Activated T-cell treated with anti-CD3 and anti-CD28 coated beads for 1 hour (primary cell): Measurements from ENCODE around the gene MTHFD2L.

Experiments
- DNase-seq: peaks from one replicate; pipeline ENCODE4 v3.0.0-alpha.2; 2020; ENCODE audit warnings: low read depth

The MTHFD2L gene

DNA sequence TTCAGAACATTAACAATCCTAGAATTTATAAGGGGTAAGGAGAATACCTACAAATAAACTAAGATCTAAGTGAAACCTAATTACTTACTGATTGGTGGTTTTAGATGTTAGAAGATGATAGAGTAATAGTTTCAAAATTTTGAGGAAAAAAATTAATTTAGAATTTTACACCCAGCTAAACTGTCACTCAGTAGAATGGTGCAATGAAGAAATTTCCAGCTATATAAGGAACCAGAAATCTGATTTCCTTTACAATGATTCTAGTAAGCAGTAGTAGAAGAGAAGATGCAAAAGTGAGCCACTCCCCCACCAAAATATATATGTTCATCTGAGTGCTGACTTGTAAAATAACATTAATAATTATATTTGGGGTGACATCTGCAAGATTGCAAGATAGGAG is 95.0 kb downstream of the MTHFD2L start:
- no peak for DNase-seq

DNA sequence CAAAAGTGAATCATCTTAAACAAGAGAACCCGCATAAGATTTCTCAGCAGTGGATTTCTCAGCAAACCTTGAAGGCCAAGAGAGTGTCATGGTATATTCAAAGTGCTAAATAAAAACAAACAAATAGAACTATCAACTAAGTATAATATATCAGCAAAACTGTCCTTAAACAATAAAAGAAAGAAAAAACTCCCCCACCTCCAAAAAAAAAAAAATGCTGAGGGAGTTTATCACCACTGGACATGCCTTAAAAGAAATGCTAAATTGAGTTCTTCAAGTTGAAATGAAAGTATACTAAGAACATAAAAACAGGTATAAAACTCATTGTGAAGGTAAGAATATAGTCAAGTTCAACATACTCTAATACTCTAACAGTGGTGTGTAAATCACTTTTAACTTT is 96.5 kb downstream of the MTHFD2L start:
- DNase-seq, result no peak

DNA sequence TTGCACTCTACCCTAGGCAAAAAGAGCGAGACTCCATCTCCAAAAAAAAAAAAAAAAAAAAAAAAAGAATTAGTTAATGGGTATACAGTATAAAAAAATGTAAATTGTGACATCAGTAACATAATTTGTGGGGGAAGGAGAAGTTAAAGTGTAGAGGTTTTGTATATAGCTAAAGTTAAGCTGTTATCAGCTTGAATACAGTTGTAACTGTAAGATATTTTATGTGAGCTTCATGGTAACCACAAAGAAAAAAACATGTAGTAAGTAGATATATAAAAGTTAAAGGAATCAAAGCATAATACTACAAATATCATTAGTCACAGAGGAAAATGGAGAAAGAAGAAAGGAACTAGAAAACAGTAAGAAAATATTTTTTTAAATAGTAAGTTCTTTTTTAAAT is 97.2 kb downstream of the MTHFD2L start:
- DNase-seq, result no peak

DNA sequence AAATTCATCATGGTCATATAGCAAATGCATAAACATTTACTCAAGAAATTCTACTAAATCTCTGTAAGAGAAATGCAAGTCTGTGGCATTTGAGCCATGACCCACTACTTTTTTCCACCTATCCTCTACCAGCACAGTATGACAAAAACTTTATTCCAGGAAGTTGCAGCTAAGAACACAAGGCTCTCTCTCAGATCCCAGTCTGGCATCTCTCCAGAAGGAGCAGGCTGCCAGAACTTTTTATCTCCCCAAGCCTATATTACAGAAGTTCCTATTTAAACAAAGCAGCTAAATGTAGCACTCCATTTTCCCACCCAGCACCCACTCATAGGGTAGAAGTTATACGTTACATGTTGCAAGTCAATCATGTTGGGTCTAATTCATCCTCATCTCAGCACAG is 101.0 kb downstream of the MTHFD2L start:
- DNase-seq, result no peak

DNA sequence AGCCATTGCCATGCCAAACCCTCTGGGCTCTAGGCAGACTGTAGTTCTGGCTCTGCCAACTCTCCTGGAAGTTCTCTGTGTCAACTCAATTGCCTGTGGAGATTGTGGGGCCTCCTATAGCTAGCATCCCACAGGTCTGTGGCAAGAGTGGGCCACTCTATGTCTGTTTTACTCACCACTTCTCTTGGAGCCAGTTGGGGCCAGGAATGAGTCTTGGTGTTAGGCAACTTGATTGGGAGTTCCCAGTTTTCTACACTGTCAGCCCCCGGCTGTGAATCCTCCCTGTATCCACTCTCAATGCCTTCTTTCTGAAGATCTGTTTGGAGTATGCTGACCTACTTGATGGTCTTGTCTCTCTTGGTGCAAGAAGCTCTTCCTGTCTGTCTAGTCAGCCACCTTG is 102.1 kb downstream of the MTHFD2L start:
- DNase-seq, result no peak

DNA sequence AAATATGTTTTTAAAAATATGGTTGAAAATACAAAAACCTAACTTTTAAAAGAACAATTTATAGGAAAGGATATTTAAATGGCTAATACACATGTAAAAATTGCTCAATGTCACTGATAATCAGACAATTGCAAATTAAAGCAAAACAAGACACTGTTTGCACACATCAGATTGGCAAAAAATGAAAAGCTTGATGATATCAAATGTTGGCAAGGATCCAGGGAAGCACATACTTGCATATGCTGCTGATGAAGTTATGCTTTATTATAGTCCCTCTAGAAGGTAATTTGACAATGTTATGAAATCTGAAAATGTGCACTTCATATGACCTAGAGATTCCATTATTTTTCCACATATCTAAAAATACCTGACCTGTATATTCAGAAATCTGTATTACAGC is 104.6 kb downstream of the MTHFD2L start:
- DNase-seq, result no peak

DNA sequence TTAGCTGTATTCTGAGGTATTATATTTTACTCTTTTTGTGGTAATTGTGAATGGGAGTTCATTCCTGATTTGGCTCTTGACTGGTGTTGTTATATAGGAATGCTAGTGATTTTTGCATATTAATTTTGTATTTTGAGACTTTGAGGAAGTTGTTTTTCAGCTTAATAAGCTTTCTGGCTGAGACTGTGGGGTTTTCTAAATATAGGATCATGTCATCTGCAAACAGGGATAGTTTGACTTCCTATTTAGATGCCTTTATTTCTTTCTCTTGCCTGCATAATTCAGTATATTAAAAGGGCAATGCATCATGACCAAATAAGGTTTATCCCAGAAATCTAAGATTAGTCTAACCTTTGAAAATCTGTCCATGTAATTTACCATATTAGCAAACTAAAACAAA is 105.6 kb downstream of the MTHFD2L start:
- DNase-seq, result no peak

DNA sequence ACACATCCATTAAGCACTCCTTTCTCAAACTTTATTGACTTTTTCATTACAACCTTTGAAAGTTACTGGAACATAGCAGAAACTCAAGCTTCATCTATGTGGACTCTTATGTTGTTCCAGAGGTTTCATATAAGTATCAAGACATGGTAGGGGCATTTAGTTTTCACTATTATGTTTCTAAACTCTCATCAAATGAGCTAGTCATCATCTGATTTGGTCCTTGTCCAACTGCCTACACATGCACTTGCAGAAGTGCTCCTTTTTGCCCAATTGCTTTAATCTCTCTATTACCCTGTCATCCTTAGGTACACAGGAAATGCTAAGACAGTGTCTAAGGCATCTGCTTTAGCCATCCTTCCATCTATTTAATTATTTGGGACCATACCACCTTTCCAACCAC is 108.2 kb downstream of the MTHFD2L start:
- DNase-seq, result no peak

DNA sequence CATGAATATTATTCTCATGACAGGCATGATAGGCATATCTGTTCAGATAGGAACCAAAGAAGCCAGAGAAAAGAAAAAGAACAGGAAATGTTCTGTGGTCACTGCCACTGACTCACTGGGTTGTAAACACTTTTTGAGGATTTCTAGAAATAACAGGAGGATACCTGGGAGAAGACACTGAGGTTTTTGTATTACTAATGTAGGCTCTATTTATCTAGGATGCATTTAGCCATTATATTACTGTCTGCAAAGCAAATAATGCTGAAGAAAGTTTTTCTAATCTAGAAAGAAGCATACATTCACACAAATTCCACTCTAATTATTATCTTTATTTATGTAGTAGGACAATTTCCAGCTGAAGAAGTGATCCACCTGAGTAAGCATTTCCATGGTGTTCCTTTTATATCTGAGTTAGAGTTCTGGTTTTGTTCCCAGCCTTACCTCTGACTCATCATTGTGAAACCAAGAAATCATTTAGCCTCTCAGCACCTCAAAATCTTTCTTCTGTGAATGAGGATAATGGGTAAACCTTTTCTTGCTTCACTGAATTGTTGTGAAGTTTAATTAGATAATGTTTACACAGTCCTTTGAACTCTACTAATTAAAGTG is 110.2 kb downstream of the MTHFD2L start:
- no peak for DNase-seq

DNA sequence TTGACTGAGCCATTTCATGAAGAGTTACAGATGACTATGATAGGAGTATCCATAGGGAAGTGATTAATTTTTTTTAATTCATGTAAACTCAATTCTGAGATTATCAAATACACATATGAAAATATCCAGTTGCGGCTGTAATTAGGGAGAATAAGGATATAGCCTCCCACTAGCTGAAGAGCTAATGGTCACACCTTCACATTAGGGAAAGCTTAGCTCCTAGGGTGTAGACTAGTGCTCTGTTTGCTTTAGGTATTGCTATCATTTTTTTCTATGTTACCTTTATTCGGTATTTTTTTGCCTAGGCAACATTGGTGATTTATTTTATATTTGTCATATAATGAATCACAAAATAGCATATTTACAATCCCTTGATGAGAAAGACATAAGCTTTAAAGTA is 110.7 kb downstream of the MTHFD2L start:
- no peak for DNase-seq

DNA sequence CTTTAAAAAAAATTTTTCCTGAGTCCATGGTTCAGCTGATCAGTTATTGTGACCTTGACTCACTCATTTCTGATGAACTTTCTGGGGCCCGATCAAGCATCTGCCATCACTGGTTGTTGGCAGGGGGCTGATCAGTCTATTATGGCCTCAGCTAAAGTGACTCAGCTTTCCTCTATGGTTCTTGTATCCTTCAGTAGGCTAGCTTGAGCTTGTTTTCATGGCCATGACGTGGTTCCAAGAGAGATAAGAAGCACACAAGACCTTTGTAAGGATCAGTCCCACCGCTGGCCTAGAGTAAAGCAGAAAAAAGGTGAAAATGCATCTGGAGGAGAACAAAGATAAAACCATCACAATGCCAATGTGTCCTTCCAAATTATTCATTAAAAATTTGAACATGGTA is 120.6 kb downstream of the MTHFD2L start:
- no peak for DNase-seq

DNA sequence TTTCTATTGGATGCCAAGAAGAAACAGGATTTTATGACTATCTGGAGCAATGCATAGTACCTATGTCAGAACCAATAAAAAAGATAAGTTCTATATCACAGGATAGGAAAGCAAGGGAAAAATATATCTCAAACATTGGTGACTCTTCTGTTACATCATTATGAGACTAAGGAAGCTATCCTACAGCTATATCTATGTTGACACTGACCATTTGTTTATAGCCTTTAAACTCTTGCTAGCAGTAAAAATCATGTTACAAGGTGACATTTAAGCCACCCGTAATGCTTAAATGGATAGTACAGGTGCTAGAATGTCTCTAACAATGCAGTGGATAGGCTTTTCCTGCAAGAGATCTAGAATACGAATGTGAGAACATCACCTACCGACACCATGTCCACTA is 121.8 kb downstream of the MTHFD2L start:
- no peak for DNase-seq

DNA sequence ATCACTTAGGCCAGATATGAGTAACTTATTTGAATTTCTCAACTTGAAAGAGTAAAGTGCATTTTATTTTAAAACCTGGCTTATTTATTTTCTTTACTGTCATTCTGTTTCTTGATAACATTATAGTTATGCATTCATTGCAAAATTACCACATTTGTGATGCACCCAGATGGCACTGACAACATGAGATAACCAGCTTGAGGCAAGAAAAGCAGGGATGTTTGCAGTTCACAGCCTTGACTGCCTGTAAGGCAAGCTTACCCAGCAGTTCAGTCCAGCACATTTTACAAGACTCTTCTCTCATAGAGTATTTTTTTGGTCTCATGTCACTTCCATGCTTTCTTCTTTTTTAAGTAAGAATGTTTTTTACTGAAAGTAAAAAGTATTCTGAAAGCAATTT is 125.0 kb downstream of the MTHFD2L start:
- DNase-seq, result no peak

DNA sequence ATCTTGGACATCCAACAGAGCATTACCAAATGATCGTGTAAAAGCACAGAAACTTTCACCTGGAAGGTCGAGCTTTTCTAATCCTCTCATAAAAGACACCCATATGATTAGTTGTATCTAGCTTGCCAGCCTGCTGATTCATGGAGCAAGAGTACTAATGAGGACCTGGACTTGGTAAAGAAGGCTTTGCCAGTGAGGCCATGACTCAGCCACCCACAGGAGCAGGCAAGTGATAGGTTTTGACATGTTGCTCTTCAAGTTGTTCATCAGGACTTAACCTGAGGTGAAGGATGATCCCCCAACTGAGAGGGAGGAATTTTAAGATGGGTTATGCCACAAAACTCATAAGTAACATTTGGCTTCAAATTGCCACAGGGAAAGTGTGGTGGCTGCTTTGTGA is 125.7 kb downstream of the MTHFD2L start:
- no peak for DNase-seq

DNA sequence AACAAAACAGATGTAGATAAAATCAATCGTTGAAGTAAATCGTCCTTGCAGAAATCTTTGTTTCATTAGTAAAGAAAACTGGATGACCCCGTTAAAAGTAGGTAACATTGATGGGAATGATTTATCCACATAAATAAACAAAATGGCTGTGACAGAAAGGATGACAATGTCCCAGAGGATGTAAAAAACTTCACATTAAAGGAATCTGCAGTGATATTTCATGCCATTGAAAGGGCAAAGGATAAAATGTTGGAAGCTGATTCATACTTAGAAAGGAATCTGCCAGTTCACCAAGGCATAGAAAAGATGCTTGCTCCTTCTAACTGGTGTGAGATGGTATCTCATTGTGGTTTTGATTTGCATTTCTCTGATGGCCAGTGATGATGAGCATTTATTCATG is 126.1 kb downstream of the MTHFD2L start:
- DNase-seq, result no peak

DNA sequence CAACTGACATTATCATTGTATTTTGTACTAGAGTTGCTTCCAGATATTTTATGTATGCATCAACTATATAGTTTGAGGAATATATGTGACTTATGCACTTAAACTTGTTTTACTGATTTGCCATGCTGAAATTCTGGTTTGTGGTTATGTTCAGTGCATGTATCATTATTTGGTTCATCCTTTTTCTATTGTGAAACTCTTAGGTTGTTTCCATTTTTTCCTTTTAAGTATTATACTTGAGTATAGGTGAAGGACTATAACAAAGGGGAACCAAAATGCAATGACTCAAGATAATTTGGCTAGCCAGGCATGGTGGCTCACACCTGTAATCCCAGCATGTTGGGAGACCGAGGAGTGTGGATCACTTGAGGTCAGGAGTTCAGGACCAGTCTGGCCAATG is 129.2 kb downstream of the MTHFD2L start:
- no peak for DNase-seq

DNA sequence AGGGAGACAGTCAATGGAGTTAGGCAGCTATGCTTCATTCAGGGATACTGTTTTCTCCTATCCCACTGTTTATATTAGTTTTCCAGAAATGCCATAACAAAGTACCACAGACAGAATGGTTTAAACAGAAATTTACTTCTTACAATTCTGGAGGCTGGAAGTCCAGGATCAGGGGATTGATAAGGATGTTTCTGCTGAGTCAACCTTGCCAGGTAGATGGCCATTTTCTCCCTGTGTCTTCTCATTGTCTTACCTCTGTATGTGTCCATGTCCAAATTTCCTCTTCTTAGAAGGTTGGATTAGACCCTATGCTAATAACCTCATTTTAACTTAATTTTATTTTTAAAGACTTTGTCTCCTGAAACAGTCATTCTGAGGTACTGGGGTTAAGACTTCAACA is 129.9 kb downstream of the MTHFD2L start:
- DNase-seq, result no peak

DNA sequence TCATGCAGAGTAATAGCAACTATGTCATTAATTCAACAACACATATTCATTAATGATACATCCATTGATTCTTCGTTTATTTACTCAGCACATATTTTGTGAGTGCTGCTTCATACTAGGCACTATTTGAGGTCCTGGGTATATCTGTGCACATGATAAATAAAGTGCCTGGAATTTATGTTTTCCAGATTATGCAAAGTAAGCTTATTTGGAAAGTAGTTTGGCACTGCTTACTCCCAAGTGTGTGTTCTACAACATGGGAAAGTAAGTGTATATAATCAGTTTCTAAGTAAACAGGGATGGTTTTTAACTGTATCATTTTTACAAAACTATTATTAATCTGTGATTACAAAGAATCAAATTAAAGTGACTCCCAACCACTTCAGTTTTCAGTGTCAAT is 133.6 kb downstream of the MTHFD2L start:
- DNase-seq, result no peak

DNA sequence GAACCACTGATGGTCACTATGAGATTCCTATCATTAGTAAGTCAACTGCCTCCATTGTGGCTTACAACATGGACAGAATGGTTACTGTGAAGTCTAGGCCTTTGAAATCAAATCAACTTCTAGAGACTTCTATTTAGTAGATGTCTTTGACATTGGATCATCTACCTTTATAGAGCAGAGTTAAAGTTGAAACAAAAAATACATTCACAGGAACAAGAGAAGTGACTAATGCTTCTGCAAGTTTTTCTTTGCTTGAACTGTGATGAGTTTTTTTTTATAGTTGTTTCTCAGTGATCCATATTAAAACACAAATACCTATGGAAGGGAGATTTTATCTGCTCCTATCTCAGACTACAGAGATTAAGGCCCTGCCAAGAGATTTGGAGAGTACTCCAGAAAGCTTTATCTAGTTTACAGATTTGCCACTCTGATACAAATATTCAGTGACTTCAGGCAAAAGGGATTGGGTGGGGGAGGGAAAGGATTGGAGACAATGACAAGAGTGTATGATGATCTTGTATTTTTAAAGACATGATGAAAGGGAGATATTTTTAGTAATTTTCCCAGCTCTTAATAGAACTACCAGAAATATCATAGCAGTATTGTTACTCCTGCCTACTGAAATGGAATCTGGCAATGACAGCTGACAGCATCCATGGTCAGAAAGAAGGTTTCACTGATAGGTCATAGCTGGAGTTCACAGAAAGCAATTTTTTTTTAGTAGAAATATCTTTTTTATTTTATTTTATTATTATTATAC is 134.4 kb downstream of the MTHFD2L start:
- no peak for DNase-seq

DNA sequence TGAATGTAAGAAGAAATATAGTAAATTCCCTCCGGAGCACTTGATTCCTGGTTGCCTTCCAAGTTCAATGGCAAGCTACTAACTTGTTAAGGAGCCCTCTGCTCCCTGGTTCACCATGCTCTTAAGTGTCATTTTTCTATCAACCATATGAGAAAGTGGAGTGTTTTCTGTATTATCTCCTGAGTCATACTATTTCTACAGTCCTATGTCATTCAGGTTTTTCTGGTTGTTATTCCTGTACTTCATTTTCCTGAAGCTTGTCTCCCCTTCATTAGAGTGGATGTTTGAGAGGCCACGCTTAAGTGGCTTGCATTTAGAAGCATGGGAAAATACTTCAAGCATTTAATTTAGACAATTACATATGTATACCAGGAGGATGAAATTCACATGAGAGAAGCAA is 135.6 kb downstream of the MTHFD2L start:
- no peak for DNase-seq

DNA sequence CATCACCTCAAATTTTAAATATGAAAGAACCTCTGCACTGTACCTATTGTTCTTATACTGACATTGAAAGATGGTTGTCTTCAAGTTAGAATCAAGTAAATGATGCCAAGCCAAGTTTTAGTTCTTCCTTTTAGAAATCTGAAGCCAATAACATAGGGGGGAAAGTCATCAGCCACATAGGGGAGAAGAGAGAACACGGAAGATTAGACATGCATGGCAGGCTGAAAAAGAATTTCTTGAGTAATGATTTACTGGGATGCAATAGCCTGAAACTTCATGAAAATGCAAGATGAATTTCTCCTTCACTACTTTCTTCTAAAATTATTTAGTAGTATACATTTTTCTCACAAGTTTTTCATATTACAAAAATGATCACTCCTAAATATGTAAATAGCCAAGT is 136.8 kb downstream of the MTHFD2L start:
- no peak for DNase-seq

DNA sequence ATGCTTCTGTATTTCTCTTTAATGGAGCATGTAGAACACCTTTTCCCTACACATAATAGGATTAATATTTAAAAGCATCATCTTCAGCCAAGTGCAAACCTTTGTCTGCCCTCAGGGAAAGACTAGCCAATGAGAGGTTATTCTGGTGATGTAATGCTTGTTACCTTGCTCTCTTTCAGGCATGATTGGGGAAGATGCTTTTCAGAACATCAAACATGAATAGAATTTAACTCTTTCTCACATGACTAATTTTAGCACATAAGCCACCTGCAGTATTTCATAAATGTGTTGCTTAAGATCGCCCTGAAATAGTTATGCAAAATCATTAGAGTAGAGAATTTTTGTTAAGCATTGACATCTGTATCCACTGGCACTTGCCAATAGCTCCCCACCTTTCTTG is 139.6 kb downstream of the MTHFD2L start:
- no peak for DNase-seq

DNA sequence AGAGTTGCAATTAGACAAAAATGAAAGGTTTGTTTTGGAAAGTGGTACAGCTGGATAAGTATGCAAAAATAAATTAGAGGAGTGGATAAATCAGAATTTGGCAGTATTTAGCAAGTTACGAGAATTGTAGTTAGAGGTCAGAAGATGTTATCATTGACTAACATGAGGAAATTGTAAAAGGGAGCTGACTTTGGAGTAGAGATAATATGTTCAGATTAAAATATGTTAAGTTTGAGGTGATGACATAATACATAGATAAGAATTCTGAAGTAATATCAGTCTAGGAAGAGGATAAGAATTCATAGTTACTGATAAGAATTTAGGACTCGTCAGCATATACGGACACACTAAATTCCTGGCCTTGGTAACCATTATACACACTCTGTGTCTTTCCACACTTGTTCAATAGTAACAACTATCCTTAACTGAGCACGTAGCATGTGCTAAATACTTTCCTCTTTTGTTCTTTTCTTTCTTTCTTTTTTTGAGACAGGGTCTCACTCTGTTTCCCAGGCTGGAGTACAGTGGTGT is 146.2 kb downstream of the MTHFD2L start:
- DNase-seq, result no peak

DNA sequence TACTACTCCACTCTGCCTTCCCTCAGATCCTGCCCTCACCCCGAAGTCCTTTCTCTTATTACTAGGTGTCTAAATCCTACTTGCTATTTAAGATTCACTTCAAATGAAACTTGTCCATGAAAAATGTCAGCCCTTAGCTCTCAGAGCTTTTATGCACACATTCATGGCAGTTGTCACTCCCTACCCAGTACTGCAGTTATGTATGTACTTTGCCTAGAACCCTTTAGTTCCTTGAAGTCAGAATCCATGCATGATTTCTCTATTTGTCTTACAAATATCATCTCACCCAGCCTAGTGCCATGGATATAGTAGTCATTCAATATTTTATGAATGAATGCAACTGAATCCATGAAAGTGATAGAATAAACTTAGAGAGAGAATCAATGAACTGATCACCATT is 147.1 kb downstream of the MTHFD2L start:
- DNase-seq, result no peak
